GM12892 (cell line): Measurements from ENCODE around the gene DCC.

Experiments
- POLR2A ChIP-seq: IDR thresholded peaks from 2 replicates; pipeline ENCODE4 v1.6.1; 2011; ENCODE audit warnings: low read depth, low read length, control low read depth
- POLR2AphosphoS5 ChIP-seq: IDR thresholded peaks from 2 replicates; pipeline ENCODE4 v1.6.1; 2011; ENCODE audit warnings: low read depth, low read length, control low read depth
- TAF1 ChIP-seq: IDR thresholded peaks from 2 replicates; pipeline ENCODE4 v1.6.1; 2011; ENCODE audit warnings: low read depth, mild to moderate bottlenecking, control low read depth, low read length, borderline replicate concordance

DNA sequence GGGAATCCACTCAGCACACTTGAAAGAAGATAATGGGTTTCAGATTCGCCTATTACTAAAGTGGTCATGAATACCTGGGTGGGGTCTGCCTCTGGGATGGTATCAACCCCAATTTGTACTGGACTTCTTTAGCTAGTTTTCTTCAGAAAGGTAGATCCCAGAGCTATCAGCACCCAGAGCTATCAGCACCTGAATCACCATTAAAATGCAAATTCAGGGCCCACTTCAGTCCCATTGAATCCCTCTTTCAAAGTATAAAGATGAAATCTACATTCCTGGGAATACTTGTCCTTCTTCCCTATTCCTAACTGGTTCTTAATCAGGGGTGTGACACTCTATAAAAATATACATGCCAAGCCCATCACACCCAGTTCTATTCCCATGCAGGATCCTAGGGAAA is 914.3 kb downstream of the DCC start:
- TF ChIP-seq POLR2AphosphoS5 (no peak), POLR2A (no peak), TAF1 (no peak)
